ENCODE data around the gene PRSS50.

Gene PRSS50

DNA sequence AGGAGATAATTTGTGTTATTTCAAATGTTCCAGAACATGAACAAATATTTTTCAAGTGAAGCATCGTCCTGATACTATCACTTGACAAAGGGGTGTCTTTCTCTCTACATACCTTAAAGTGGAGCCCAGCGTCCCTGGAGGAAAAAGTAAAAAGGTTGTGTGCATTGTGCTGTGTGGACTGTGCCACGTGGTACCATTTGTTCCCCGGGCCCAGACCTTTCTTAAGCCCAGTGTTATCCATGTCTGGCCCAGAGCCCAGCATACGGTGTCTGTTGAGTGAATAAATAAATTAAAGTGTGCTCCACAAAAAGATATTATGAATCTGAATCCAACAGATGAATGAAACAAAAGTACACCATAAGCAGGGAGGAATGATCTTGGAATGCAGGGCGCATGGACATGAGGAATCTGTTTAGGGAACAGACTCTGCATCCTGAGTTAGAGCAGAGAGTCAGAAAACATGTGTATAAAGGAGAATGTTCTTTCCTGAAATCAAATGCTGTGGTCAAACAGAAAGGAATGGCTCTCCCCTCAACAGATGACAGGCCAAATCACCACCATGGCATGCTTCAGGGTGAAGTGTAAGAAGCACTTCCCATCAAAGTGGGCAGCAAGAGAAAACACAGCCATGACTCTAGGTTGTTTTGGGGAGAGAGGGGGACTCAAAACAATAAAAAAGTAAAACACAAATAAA, 8.1 kb upstream of the PRSS50 start:
- DNase-seq (ENCODE audit: low spot score): peak; percentile 54

DNA sequence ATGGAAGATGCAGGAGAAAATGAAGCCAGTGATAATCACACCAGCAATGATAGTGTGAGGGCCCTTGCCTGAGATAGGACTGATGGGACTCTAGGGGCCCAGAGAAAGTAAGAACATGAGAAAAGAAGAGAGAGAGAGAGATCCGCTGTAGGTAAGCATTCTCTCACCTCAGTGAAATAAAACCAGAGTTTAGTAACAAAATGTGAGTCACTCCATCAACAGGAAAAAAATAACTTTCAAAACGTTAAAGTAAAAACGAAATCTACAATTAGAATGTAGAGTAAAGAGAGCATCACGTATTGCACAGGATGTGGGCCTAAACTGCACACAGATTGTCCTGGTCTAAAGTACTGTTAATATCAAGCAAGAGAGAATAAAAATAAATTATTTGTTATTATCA, 6.8 kb upstream of the PRSS50 start:
- DNase-seq (ENCODE audit: low spot score): no peak

DNA sequence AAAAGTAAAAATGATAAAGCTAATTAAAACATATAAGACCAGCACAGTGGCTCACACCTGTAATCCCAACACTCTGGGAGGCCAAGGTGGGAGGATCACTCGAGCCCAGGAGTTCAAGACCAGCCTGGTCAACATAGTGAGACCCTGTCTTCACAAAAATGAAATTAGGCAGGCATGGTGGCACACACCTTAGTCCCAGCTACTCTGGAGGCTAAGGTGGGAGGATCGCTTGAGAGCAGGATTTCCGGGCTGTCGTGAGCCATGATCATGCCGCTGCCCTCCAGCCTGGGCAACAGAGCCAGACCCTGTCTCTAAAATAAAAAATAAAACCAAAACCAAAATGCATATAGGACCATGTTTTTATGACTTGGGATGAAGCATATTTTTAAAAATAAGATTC, 4.8 kb upstream of the PRSS50 start:
- peak; percentile 28 for DNase-seq (ENCODE audit: low spot score)

DNA sequence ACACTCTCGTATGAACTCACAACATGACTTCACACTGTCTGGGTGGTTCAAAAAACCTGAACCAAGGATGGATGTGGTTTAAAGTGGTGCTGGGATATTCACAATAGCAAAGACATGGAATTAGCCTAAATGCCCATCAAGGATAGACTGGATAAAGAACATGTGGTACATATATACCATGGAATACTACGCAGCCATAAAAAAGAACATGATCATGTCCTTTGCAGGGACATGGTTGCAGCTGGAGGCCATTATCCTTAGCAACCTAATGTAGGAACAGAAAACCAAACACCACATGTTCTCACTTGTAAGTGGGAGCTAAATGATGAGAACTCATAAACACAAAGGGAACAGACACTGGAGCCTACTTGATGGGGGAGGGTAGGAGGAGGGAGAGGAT, 3.3 kb upstream of the PRSS50 start:
- no peak for DNase-seq (ENCODE audit: low spot score)

GRCh38 chr3:46719735-46720271, 2.1 kb upstream of the PRSS50 start:
- peak; percentile 47 for DNase-seq (ENCODE audit: low spot score)

DNA sequence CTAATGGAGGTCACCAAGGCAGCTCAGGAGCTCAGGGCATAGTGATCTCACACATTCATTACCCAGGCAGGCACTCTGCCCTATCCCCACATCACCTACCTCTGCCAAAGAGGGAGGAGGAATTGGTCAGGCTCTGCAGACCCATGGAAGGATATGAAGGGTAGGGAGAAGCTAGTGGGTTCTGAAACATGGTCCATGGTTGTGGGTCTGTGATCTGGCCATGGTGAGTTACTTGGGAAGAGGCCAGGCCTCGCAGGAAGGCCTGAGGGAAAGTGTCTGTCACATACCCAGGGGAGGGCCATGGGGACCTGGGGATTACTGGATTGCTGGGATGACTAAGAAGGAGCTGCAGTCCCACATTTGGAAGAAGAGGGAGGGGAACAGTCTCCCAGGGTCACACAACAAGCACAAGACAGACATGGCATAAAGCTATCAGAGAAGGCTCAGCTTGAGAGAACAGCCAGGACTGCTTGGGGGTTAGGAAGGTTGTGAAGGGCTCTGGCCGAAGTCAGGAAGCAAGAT, 1.4 kb upstream of the PRSS50 start:
- DNase-seq (ENCODE audit: low spot score): no peak

- DNase-seq (ENCODE audit: low spot score): peak; percentile 28
Observed at GRCh38 chr3:46716461-46717441, 918 bp downstream of the PRSS50 start.

GRCh38 chr3:46715507-46716175, 2.0 kb downstream of the PRSS50 start:
- DNase-seq (ENCODE audit: low spot score): peak; percentile 28

DNA sequence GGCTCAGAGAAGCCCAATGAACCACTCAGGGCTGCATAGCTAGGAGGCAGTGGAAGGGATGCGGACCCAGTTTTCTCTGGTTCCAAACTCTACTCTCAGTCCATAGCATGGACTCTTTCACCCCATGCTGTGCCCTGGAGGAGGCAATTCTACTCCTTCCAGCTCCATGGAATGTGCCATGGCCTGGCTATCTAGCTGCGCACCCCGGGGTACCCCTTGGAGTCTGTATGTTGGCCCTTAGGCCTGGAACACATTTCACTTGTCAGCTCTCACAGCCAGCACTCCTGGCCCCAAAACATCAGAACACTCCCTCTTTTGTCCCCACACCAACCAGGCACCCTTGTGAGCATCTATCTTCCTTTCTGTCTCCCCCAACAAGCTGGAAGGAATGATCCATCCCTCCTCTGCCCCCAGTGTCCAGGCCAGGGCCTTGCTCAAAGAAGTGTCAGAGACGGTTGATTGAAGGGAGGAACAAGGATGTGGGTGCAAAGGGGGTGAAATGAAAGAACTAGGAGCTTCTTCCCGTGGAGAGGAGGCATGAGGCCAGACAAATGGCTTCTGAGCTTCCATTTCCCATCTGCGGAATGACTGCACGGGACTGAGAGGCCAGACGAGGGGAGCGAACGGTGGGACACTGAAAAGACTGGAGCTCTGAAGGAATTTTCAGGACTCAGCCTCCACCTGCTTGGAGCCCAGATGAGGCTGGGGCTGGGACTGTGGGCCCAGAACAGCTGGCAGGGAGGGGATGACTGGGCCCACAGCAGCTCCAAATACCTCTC, 2.8 kb downstream of the PRSS50 start:
- peak; percentile 22 for DNase-seq (ENCODE audit: low spot score)

DNA sequence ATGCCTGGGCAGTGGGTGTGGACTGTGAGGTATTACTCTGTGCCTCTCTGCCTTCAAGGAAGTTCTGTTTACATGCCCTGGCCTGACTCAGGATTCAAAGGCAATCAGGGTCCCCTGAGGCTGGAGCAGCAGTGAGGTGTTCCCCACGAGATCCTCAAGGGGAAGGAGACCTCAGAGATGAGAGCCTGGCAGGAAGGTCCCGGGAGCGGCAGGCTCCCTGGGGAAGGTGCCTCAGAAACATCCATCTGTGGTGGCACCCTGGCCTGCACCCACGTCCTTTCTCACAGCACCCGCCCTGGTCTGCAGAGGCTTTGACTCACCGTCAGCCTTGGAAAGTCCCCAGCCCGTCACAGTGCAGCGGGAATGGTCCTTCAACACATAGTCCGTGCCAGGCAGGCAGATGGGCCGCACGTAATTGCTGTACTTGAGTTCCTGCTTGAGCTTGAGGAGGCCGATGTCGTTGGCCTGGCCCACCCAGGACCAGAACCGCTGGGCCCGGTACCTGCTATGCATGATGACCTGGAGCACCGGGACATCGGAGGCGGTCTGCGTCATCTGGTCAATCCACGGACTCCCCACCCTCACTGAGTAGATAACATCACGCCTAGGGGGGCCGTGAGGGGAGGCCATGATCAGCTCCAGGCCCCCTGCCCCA, 3.6 kb downstream of the PRSS50 start:
- DNase-seq (ENCODE audit: low spot score): peak; percentile 55

DNA sequence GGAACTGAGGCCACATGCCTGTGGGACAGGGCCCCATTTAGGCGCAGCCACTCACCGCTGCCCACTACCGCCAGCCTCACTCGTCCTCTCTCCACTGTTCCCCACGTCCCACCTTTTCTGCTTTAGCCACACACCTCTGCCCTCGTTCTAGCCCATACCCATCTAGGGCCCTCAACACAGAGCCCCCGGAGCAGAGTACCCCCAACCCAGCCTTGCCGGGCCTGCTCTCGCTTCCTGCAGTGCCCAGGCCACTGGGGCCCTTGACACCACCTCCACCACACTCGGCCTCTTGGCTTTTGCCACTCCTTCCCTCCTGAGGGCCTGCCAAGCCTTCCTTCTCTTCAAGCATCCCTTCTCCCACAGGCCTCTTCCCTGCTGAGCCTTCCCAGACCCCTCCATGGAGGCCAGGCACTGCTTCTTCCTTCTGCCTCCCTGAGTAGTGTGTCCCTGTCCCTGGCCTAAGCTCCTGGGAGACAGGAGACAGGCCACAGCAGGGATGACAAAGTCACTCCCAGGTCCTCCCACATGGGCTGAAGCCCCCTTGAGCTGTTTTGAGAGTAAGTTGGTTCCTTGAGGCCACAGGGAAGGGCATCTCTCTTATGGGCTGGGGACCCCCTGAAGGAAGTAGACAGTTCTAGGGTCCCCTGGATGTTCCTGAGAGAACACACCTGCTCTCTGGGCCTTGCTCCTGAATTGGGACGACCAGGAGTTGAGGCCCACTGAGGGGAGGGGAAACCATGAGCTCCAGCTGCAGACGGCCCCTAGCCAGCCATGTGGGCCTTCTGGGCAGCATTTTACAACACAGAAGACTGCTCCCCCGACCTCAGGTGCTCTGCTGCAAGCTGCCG, 4.4 kb downstream of the PRSS50 start:
- DNase-seq (ENCODE audit: low spot score): peak; percentile 59

GRCh38 chr3:46712191-46713049, 5.2 kb downstream of the PRSS50 start:
- peak; percentile 37 for DNase-seq (ENCODE audit: low spot score)

GRCh38 chr3:46711760-46712159, 5.9 kb downstream of the PRSS50 start:
- DNase-seq (ENCODE audit: low spot score): peak; percentile 60

DNA sequence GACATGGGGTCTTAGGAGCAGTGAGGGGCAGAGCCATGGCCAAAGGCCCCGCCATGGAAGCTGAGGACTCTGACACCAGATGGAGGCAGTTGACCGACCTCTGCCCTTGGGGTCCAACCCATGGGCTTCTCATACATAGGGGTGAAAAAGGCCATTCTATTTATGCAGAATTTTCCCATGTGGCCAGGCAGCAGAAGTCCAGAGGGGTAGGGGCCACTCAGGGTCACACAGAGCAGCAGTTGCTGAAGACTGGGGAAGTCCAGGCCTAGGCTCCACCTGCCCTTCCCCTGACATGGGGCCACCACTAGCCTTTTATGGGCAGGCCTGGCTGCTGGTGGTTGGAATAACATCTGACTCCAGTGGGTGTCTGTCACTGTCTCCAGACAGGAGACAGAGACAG, 6.4 kb downstream of the PRSS50 start:
- no peak for DNase-seq (ENCODE audit: low spot score)

- peak; percentile 37 for DNase-seq (ENCODE audit: low spot score)
Observed at GRCh38 chr3:46710671-46711295, 6.9 kb downstream of the PRSS50 start.

DNA sequence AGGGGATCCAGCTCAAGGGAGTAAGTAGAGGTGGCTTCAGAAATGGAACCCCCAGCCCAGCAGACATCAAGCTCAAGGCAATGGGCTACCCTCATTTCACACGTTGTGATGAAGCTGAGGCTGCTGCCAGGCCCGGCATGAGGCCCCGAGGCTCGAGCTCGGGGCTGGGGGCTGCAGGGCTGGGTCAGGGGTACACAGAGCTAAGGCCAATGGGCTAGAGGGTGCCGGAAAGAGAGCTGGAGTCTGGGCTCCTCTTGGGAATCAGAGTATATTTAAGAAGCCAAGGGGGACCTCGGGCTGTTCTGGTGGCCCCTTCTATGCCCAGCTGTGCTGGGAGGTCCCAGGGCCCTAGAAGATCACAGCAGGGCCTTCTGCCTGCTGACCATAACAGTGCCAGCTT, 7.4 kb downstream of the PRSS50 start:
- no peak for DNase-seq (ENCODE audit: low spot score)

GRCh38 chr3:46709721-46710120, 7.9 kb downstream of the PRSS50 start:
- DNase-seq (ENCODE audit: low spot score): peak; percentile 55

DNA sequence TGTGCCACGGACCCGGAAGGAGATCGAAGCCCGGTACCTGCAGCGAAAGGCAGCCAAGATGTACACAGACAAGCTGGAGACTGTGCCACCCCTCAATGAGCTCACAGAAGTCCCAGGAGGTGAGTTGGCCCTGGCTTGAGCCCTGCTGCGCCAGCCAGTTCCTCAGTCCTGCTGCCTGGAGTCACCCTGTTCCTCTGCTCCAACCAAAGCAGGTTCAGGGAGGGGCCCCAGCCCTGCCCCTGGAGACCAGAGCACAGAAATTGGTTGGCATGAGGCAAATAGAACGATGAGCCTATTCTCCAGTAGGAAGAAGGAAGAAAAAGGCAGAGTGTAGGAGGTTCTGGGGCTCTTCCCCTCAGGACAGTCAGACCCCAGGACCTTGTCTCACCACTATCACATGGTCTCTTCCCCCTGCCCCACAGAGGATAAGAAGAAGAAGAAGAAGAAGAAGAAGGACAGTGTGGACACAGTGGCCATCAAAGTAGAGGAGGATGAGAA, 8.5 kb downstream of the PRSS50 start:
- DNase-seq (ENCODE audit: low spot score): peak; percentile 61
